HEK293 (cell line): ENCODE results near the gene PPP1R15B.

ENCODE experiments used
- CTCF ChIA-PET: fragments of 350-600 bp; formaldehyde crosslinking; extraction: SDS; loops from one replicate; lab custom pipeline; 2021; ENCODE audit warnings: antibody characterized with exemption; lab: Yijun Ruan, JAX
- POLR2A ChIA-PET: fragments of 300-600 bp; formaldehyde crosslinking; extraction: SDS; loops from one replicate; lab custom pipeline; 2020; ENCODE audit warnings: antibody characterized with exemption, inconsistent platforms; lab: Yijun Ruan, JAX
- H3K27ac ChIP-seq: fragments of 200-500 bp; sonication (Bioruptor generic); 2 replicates; pipeline ENCODE4 v1.5.1; 2014; ENCODE audit warnings: low read depth, low read length, control low read depth, inconsistent platforms; ENCODE audit errors: extremely low read depth
- H3K36me3 ChIP-seq, 2 experiments: fragments of 200-500 bp in 1 of 2; sonication (Bioruptor generic) in 1 of 2; 1 replicate in 1 of 2; 2 replicates in 1 of 2; pipeline ENCODE4 v1.5.1; 2014 to 2017; ENCODE audit warnings: inconsistent platforms in 2 of 2, low read length in 2 of 2; ENCODE audit not compliant: control insufficient read depth in 2 of 2, insufficient read depth in 1 of 2
- H3K4me1 ChIP-seq: fragments of 200-500 bp; sonication (Bioruptor generic); 2 replicates; pipeline ENCODE4 v1.5.1; 2014; ENCODE audit warnings: mild to moderate bottlenecking, low read length, inconsistent platforms; ENCODE audit not compliant: control insufficient read depth, insufficient read depth
- H3K4me3 ChIP-seq: 2 replicates; pipeline ENCODE4 v1.5.1; 2011; ENCODE audit warnings: low read depth, mild to moderate bottlenecking, control low read depth, low read length, moderate library complexity
- H3K9me3 ChIP-seq: fragments of 200-500 bp; sonication (Bioruptor generic); 2 replicates; pipeline ENCODE4 v1.5.1; 2014; ENCODE audit warnings: low read depth, low read length, inconsistent platforms; ENCODE audit not compliant: control insufficient read depth, insufficient read depth
- FEZF1 ChIP-seq: fragments of 450-650 bp; formaldehyde crosslinking; IDR thresholded peaks from 2 replicates; pipeline ENCODE4 v1.5.1; 2016; ENCODE audit warnings: missing biosample characterization, missing genetic modification characterization
- GLI2 ChIP-seq: fragments of 450-650 bp; formaldehyde crosslinking; IDR thresholded peaks from 2 replicates; pipeline ENCODE4; 2017; ENCODE audit warnings: missing biosample characterization, missing genetic modification characterization, low read depth, borderline replicate concordance
- HOXA7 ChIP-seq: sonication (generic); formaldehyde crosslinking; IDR thresholded peaks from 2 replicates; pipeline ENCODE4 v1.8.1; 2022; ENCODE audit warnings: missing genetic modification reagents, borderline replicate concordance
- KLF9 ChIP-seq: fragments of 450-650 bp; formaldehyde crosslinking; IDR thresholded peaks from 2 replicates; pipeline ENCODE4 v1.5.1; 2016; ENCODE audit warnings: missing biosample characterization, missing genetic modification characterization, low read depth
- MYNN ChIP-seq: fragments of 450-650 bp; formaldehyde crosslinking; IDR thresholded peaks from 2 replicates; pipeline ENCODE4 v1.5.1; 2016; ENCODE audit warnings: missing biosample characterization, missing genetic modification characterization, borderline replicate concordance
- OSR2 ChIP-seq: fragments of 450-650 bp; formaldehyde crosslinking; IDR thresholded peaks from 2 replicates; pipeline ENCODE4 v1.5.1; 2016; ENCODE audit warnings: missing biosample characterization, missing genetic modification characterization
- YY1 ChIP-seq: fragments of 450-650 bp; formaldehyde crosslinking; IDR thresholded peaks from 2 replicates; pipeline ENCODE4 v1.5.1; 2018; ENCODE audit warnings: missing biosample characterization, missing genetic modification characterization
- ZNF221 ChIP-seq: fragments of 450-650 bp; formaldehyde crosslinking; IDR thresholded peaks from 2 replicates; pipeline ENCODE4 v1.5.1; 2017; ENCODE audit warnings: missing biosample characterization, missing genetic modification characterization, borderline replicate concordance
- ZNF239 ChIP-seq: fragments of 450-650 bp; formaldehyde crosslinking; IDR thresholded peaks from 2 replicates; pipeline ENCODE4 v1.5.1; 2016; ENCODE audit warnings: missing biosample characterization, missing genetic modification characterization
- ZNF350 ChIP-seq: fragments of 450-650 bp; formaldehyde crosslinking; IDR thresholded peaks from 2 replicates; pipeline ENCODE4 v1.5.0; 2017; ENCODE audit warnings: missing biosample characterization, mild to moderate bottlenecking, missing genetic modification characterization
- ZNF394 ChIP-seq: fragments of 450-650 bp; formaldehyde crosslinking; IDR thresholded peaks from 2 replicates; pipeline ENCODE4 v1.5.1; 2016; ENCODE audit warnings: missing biosample characterization, missing genetic modification characterization, mild to moderate bottlenecking, moderate library complexity, borderline replicate concordance
- ZNF404 ChIP-seq: fragments of 450-650 bp; formaldehyde crosslinking; IDR thresholded peaks from 2 replicates; pipeline ENCODE4 v1.5.1; 2017; ENCODE audit warnings: missing biosample characterization, missing genetic modification characterization
- ZNF610 ChIP-seq: fragments of 450-650 bp; formaldehyde crosslinking; IDR thresholded peaks from 2 replicates; pipeline ENCODE4 v1.5.1; 2016; ENCODE audit warnings: missing biosample characterization, missing genetic modification characterization, borderline replicate concordance
- ZNF677 ChIP-seq: fragments of 450-650 bp; IDR thresholded peaks from 2 replicates; pipeline ENCODE4 v1.5.0; 2018; ENCODE audit warnings: missing biosample characterization, mild to moderate bottlenecking, missing genetic modification characterization, moderate library complexity
- ZNF792 ChIP-seq: fragments of 450-650 bp; formaldehyde crosslinking; IDR thresholded peaks from 2 replicates; pipeline ENCODE4 v1.5.1; 2016; ENCODE audit warnings: missing biosample characterization, missing genetic modification characterization
- TF ChIP-seq, protein P1 (sequence below): fragments of 450-650 bp; formaldehyde crosslinking; IDR thresholded peaks from 2 replicates; pipeline ENCODE4 v1.5.1; 2016; ENCODE audit warnings: missing biosample characterization, missing genetic modification characterization
- TF ChIP-seq, protein P2 (sequence below): fragments of 450-650 bp; formaldehyde crosslinking; IDR thresholded peaks from 2 replicates; pipeline ENCODE4 v1.5.1; 2016; ENCODE audit warnings: missing biosample characterization, missing genetic modification characterization
- TF ChIP-seq, protein P3 (sequence below): fragments of 450-650 bp; formaldehyde crosslinking; IDR thresholded peaks from 2 replicates; pipeline ENCODE4 v1.5.1; 2016; ENCODE audit warnings: missing biosample characterization, missing genetic modification characterization
- TF ChIP-seq, protein P4 (sequence below): fragments of 450-650 bp; formaldehyde crosslinking; IDR thresholded peaks from 2 replicates; pipeline ENCODE4 v1.5.1; 2017; ENCODE audit warnings: missing biosample characterization, missing genetic modification characterization
- TF ChIP-seq, protein P5 (sequence below): fragments of 450-650 bp; formaldehyde crosslinking; IDR thresholded peaks from 2 replicates; pipeline ENCODE4 v1.5.1; 2016; ENCODE audit warnings: missing biosample characterization, missing genetic modification characterization

Gene PPP1R15B

DNA sequence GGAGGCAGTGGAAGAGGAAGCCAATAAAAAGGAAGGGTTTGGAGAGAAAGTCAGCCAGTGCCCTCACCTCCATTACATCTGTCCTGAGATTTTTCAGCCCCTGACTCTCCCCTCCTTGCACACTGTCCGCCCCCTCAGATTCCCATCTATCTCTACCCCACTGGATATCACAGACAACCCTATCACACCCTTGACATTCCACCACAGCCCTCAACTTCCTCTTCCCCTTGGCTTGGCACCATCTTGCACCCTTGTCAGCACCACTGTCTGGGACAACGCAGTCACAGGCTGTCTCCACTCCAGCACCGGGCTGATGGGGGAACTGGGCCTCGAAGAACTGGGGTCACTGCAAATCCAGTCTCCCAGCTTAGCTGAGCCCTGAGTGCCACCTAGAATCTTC, 37.7 kb downstream of the PPP1R15B start:
- H3K4me1 ChIP-seq: no peaks in the 10 kb centered on the region
- no peak overlapping the region for H3K27ac ChIP-seq
- TF ChIP-seq ZNF221 (tag by site-specific recombination): no peak
- TF ChIP-seq ZNF610 (tag by site-specific recombination): no peak
- TF ChIP-seq YY1 (tag by site-specific recombination): no peak
- no peak for TF ChIP-seq GLI2 (tag by site-specific recombination)
- TF ChIP-seq, protein P1, sequence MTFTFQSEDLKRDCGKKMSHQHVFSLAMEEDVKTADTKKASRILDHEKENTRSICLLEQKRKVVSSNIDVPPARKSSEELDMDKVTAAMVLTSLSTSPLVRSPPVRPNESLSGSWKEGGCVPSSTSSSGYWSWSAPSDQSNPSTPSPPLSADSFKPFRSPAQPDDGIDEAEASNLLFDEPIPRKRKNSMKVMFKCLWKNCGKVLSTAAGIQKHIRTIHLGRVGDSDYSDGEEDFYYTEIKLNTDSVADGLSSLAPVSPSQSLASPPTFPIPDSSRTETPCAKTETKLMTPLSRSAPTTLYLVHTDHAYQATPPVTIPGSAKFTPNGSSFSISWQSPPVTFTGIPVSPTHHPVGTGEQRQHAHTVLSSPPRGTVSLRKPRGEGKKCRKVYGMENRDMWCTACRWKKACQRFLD (tag by site-specific recombination): no peak
- TF ChIP-seq, protein P2, sequence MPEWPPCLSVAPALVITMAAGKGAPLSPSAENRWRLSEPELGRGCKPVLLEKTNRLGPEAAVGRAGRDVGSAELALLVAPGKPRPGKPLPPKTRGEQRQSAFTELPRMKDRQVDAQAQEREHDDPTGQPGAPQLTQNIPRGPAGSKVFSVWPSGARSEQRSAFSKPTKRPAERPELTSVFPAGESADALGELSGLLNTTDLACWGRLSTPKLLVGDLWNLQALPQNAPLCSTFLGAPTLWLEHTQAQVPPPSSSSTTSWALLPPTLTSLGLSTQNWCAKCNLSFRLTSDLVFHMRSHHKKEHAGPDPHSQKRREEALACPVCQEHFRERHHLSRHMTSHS (tag by site-specific recombination): no peak
- TF ChIP-seq ZNF792 (tag by site-specific recombination): no peak
- POLR2A ChIA-PET: no interaction called here
- H3K36me3 ChIP-seq: no peaks in the 10 kb centered on the region
- H3K9me3 ChIP-seq: no peaks in the 10 kb centered on the region
- CTCF ChIA-PET: interaction anchor here (1.0 to 3.8 kb wide), 3 partner anchors 10 to 211 kb away, joined by 5 to 16 read pairs (median 11); no protein-coding TSS in a partner anchor
- H3K4me3 ChIP-seq: no peak overlapping the region

DNA sequence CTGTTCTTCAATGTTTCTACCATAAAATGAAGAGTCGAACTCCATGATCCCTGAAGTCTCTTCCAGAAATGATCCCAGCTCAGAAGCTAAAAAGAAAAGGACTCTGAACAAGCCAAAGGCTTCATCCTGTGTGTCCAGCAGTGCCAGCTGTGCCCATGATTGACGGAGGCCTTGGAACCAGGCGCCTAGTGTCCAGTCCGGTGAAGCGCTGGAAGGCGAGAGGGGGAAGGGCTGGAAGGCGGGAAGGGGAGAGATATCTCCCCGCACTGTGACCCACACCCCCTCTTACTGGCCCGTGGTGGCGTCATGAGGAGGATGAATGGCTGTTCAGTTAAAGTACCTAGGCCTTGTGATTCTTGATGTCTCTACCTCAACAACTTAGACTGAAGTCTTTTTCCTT, 41.4 kb downstream of the PPP1R15B start:
- Histone ChIP-seq H3K9me3 (no peaks in the 10 kb centered on the region), H3K4me1 (no peaks in the 10 kb centered on the region), H3K36me3 (no peaks in the 10 kb centered on the region), H3K4me3 (no peak overlapping the region), H3K27ac (no peak overlapping the region)
- TF ChIP-seq ZNF677 (tag by site-specific recombination): no peak
- TF ChIP-seq HOXA7: no peak
- TF ChIP-seq ZNF239 (tag by site-specific recombination): no peak
- no peak for TF ChIP-seq FEZF1 (tag by site-specific recombination)
- no peak for TF ChIP-seq KLF9 (tag by site-specific recombination)
- ChIA-PET POLR2A (interaction anchor here (0.7 kb wide), 1 partner anchor 124 kb away, joined by 5 read pairs; no protein-coding TSS in a partner anchor), CTCF (interaction anchor here (1.5 to 3.9 kb wide), 2 partner anchors 112 to 208 kb away, joined by 4 to 16 read pairs; no protein-coding TSS in a partner anchor)

DNA sequence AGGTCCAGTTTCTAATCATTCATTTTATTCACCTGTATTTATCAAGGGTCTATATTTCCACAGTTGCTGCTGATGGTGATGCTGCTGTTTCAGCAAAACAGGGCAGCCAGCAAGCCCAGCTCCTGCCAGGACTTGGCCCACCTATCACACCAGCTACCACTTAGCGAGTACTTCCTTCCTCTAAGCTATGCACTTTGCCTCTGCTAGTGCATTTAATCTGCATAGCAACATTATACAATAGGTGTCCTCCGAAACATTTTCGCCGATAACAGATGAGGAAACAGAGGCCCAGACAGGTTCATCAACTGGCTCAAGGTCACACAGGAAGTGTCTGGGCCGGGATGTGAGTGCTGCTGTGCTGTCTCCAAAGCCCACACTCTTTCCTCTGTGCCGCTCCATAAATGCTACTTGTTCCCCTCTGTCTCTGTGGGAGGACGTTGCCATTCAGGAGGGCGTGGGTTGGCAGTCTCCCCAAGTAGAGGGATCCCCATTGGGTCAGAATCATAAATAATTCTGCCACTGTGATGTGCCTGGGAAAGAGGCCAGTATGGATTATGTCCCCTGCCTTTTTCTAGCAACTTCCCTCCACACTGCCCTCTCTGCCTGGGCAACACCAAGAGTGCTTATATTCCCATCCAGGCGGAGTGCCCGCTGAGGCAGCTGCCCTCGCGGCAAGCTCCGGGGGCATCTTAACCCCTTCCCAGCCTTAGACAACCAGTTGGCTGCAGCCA, 42.5 kb downstream of the PPP1R15B start:
- H3K27ac ChIP-seq: no peak overlapping the region
- ChIA-PET POLR2A (interaction anchor here (0.8 kb wide), 1 partner anchor 8 kb away, joined by 4 read pairs; no protein-coding TSS in a partner anchor), CTCF (interaction anchor here (0.7 to 3.9 kb wide), 4 partner anchors 101 to 207 kb away, joined by 4 to 16 read pairs (median 4); no protein-coding TSS in a partner anchor)
- H3K9me3 ChIP-seq: no peaks in the 10 kb centered on the region
- no peaks in the 10 kb centered on the region for H3K36me3 ChIP-seq
- no peaks in the 10 kb centered on the region for H3K4me1 ChIP-seq
- H3K4me3 ChIP-seq: no peak overlapping the region
- TF ChIP-seq ZNF350 (tag by site-specific recombination) (no peak), ZNF394 (tag by site-specific recombination) (no peak), OSR2 (no peak), MYNN (tag by site-specific recombination) (no peak), ZNF221 (tag by site-specific recombination) (no peak), FEZF1 (tag by site-specific recombination) (no peak), ZNF404 (tag by site-specific recombination) (no peak)
- TF ChIP-seq, protein P3, sequence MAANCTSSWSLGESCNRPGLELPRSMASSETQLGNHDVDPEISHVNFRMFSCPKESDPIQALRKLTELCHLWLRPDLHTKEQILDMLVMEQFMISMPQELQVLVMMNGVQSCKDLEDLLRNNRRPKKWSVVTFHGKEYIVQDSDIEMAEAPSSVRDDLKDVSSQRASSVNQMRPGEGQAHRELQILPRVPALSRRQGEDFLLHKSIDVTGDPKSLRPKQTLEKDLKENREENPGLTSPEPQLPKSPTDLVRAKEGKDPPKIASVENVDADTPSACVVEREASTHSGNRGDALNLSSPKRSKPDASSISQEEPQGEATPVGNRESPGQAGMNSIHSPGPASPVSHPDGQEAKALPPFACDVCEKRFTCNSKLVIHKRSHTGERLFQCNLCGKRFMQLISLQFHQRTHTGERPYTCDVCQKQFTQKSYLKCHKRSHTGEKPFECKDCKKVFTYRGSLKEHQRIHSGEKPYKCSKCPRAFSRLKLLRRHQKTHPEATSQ (tag by site-specific recombination): no peak
- TF ChIP-seq, protein P4, sequence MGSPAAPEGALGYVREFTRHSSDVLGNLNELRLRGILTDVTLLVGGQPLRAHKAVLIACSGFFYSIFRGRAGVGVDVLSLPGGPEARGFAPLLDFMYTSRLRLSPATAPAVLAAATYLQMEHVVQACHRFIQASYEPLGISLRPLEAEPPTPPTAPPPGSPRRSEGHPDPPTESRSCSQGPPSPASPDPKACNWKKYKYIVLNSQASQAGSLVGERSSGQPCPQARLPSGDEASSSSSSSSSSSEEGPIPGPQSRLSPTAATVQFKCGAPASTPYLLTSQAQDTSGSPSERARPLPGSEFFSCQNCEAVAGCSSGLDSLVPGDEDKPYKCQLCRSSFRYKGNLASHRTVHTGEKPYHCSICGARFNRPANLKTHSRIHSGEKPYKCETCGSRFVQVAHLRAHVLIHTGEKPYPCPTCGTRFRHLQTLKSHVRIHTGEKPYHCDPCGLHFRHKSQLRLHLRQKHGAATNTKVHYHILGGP (tag by site-specific recombination): no peak
- TF ChIP-seq, protein P5, sequence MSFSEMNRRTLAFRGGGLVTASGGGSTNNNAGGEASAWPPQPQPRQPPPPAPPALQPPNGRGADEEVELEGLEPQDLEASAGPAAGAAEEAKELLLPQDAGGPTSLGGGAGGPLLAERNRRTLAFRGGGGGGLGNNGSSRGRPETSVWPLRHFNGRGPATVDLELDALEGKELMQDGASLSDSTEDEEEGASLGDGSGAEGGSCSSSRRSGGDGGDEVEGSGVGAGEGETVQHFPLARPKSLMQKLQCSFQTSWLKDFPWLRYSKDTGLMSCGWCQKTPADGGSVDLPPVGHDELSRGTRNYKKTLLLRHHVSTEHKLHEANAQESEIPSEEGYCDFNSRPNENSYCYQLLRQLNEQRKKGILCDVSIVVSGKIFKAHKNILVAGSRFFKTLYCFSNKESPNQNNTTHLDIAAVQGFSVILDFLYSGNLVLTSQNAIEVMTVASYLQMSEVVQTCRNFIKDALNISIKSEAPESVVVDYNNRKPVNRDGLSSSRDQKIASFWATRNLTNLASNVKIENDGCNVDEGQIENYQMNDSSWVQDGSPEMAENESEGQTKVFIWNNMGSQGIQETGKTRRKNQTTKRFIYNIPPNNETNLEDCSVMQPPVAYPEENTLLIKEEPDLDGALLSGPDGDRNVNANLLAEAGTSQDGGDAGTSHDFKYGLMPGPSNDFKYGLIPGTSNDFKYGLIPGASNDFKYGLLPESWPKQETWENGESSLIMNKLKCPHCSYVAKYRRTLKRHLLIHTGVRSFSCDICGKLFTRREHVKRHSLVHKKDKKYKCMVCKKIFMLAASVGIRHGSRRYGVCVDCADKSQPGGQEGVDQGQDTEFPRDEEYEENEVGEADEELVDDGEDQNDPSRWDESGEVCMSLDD (tag by site-specific recombination): no peak
